Inferior parietal cortex (tissue), 1 donor: Measurements from ENCODE around the gene SPAG16.
A peak's percentile ranks its signal among the peaks of the same experiment; 100 is the strongest.
"Not testable (repeated sequence)": the region's sequence is repeated elsewhere in the genome, so short reads cannot be mapped to it uniquely, and the experiment has no call there.

Experiments used
- DNase-seq: peaks from one replicate; pipeline ENCODE4 v3.0.0-alpha.2; 2016; ENCODE audit errors: extremely low spot score

SPAG16 gene

DNA sequence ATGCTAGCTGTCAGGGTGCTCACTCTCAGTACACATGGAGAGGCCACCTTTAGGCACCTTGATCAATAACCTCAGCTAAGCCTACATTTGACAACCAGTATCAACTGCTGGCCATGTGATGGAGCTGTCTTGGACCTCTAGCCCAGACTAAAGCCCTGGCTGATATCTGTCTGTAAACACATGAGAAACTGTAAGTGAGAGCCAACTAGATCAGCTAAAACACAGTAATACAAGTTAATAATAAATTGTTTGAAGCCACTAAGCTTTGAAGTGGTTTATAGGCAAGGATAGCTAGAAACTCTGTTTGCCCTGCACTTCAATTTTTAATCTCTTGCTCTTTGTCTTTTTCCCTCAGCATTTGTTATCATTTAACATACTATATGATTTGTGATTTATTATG, 407.1 kb downstream of the SPAG16 start:
- no peak for DNase-seq

DNA sequence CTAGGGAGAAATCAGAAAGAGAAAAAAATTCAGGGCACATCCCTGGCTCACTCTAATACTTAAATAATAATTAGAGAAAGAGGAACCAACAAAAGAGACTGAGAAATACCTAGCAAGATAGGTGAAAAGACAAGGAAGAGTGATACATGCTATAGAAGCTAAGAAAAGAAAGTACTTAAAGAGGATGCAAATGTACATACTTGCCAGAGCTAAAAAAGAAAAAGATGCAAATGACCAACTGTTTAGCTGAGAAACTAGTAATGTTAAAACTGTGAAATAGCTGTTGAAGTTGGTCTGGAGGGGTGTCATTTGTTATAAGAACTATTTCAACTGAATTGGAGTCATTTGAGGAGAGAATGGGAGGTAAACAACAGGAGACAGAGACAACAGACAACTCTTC, 412.2 kb downstream of the SPAG16 start:
- no peak for DNase-seq

DNA sequence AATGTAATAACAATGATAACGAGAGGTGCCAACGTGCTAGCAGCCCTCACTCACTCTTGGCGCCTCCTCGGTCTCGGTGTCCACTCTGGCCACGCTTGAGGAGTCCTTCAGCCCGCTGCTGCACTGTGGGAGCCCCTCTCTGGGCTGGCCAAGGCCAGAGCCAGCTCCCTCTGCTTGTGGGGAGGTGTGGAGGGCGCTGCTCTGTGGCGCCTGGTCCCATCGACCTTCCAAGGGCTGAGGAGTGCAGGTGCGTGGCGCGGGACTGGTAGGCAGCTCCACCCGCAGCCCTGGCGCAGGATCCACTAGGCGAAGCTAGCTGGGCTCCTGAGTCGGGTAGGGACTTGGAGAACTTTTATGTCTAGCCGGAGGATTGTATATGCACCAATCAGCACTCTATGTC, 417.1 kb downstream of the SPAG16 start:
- DNase-seq = not testable (repeated sequence)

DNA sequence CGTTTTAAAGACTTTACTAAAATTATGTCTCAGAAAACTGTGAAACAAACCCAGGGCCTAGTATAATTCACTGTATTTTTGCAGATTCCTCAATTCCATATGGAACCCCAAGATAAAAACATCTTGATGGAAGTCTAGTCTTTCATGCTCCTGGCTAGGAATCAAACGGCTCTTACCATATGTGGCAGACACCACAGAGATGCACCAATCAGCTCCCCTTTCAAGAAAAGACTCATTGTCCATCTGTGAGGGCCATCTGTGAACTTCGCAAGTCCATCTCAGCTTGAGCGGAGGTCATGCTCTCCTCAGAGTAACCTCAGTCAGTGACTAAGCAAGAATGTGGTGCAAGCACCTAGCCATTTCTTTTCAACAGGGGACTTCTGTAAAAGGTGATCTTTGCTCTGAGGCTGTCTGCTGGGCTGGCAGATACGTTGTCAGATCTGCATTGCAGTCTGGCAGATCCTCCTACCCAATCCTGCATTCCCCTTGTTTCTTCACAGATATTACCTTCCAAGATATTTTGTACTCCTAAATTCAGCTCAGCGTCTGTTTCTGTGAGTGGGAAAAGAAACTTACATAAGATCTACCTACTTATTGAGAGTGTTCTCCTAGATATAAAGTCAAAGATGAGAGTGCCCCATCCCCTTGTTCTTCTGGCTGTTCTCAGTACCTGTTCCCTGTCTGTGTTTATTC, 419.3 kb downstream of the SPAG16 start:
- peak; percentile 41 for DNase-seq

DNA sequence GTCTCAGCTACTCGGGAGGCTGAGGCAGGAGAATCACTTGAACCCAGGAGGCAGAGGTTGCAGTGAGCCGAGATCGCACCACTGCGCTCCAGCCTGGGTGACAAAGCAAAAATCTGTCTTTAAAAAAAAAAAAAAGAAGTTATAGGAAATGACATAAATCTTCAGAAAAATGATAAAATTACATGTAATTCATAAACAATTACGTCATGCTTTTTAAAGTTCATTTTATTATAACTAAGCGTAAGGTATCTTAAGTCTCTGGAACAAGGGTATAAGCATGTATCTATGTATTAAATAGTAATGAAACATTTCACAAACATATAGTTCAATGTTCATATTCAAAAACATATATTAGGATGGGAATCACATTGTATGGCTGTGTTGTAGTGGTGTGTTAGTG, 425.9 kb downstream of the SPAG16 start:
- no peak for DNase-seq

DNA sequence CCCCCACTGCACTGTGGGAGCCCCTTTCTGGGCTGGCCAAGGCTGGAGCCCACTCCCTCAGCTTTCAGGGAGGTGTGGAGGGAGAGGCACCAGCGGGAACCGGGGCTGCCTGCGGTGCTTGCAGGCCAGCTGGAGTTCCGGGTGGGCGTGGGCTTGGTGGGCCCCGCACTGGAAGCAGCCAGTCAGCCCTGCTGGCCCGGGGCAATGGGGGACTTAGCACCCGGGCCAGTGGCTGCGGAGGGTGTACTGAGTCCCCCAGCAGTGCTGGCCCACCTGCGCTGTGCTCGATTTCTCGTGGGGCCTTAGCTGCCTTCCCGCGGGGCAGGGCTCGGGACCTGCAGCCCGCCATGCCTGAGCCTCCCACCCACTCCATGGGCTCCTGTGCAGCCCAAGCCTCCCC, 434.1 kb downstream of the SPAG16 start:
- not testable (repeated sequence) for DNase-seq

DNA sequence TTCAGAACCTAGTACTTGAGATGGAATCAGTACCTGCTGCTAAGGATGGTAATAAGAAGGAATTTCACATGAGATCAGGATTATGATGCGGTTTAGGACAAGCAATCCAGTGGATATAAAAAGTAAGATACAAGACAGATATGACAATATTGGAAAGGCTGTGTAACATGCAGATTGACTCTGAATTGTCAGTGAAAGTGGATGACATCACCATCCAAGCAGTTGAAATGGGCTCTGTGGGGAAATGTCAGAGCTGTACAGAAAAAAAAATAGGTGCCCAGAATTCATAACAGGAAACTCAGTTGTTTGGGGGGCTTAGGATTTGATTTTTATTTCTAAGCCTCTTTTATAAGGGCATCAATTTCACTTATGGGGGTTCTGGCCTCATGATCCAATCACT, 438.3 kb downstream of the SPAG16 start:
- DNase-seq = no peak

DNA sequence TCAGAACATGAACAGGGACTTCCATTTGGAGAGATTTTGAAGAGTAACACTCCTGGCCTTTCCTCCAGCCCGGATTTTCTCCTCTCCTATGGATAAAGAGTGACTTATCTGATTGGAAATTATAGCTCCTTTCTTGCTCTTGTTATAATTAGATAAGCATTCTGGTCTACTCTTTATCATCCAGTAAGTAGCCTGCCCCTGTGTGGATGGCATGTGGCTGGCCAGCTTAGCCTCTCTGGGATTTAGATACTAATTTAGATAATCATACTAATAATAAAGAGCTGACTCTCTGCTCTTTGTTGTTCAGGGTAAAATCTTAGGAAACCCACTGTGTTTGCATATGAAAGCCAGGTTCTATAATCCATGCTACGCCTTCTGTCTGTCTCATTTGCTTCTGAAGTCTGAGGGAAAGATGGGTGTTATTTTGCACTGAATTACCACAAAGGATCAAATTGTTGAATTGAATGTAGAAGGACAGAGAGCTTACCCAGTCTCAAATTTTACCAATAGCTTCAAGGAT, 438.8 kb downstream of the SPAG16 start:
- DNase-seq = no peak

DNA sequence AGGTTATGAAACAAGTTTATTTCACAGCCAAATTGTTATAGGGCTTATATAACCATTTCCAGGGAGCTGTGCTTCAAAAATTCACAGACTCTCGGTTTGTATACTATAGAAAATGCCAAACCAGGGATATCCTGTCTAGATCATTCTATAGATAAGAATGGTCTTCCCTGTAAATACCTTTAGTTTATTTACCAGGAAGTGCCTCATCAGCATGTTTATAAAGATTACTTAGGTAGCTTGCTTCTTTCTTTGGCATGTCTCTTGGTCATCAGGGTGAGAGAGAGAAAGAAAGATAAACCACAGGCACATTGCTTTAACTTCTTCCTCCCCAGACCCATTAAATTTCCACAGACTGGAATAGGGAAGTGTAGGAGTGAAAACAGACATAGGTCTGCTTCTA, 439.4 kb downstream of the SPAG16 start:
- DNase-seq = peak; percentile 27

DNA sequence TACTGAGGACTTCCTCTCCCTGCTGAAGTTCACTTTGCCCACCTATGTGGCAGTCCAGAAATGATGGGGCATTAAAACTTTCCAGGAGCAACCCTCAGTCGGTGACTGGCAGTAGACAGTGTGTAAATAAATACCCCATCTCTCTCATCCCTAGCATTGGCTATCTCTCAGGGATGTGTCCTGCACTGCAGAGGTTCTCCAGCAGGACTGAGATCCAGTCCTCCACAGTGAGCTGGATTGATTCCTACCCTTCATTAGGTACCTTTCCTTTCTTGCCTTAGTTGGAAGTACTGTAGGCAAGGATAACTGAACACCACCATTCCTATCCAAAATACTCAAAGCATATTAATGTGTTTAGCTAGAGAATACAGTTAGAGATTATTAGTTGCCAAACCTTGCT, 441.8 kb downstream of the SPAG16 start:
- no peak for DNase-seq

DNA sequence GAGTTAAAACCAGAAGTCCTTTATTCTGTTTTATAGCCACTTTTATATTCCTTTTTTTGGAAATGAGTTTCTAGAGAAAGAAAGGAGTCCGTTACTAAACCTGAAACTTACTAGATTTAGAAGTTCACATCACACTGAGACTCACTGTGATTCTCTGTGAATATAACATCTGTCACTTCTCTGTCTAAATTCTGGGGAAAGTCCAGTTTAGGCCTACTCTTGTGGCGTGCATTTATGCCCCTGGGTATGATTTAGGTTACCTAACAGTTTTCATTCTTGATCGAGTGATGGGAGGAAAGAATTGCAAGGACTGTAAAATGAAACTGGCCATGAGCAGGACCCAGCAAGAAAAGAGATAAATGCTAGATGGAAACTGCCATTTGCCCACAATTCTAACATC, 449.6 kb downstream of the SPAG16 start:
- DNase-seq = no peak

DNA sequence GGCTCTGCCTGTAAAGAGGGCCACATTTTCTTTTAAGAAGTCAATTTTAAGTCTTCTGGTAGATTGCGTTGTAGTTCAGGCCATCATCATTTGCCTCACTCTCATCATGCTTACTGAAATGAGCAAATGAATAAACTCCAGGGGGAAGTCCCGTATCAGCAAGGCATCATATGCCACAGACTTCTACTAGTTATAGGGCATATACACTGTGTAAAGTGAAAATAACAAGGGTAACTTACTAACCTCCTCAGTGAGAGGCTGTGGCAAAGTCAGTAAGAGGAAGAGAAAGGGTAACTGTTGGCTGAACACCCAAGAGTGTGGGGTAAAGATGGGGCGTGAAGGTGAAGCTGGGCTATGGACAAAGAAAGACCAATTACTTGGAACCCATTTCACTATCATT, 456.2 kb downstream of the SPAG16 start:
- DNase-seq = no peak

DNA sequence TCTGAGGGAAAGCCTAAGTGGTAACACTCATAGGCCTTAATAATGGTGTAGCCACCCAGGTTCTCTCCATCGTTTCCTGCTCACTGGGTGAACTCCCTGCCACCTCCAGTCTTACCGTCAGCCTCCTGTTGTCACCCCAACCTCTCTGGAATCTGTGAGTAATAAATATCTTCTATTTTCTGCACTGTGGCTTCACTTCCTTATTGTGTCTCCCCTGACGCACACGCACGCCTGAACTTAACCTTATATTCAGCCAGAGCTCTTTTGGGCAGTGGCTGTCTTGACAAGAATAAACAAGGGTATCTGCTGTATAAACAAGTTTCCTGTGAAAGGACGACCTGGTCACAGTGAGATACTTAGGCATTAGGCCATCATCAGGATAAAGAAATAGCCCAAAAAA, 467.2 kb downstream of the SPAG16 start:
- DNase-seq = no peak

DNA sequence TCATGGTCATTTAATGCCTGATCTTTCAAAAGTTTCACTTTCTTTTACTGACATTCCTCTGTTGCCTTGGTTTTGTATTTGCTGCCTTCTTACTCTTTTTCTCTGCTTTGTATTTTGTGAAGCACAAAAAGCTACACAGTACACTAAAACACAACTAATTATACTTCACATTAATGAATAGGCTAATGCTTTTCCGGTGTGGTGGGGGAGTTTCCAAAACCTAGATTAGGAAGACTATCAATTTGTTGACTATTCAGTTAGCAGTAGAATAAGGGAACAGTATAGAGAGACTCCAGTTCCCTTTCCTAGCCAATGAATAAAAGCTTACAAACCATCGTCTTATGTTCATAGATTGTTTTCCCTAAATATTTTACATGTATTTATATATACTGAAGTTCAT, 468.3 kb downstream of the SPAG16 start:
- DNase-seq = no peak

DNA sequence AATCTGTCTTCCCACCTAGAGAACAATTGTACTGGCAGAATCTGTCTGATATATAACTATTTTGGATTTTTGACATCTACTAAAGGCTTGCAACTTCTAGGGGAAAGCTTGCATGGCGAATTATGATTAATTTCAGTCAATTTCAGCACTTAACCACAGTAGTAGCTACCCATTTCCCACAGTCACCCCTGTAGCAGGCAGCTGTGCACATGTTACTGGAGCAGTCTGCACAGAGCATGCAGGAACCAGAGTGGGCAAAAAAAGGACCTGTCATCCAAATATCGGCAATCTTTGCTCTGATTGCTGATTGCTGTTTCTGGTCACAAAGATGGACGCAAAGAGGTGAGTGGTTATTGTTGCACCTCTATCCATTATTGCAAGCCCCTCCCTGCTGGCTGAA, 473.3 kb downstream of the SPAG16 start:
- DNase-seq = no peak

DNA sequence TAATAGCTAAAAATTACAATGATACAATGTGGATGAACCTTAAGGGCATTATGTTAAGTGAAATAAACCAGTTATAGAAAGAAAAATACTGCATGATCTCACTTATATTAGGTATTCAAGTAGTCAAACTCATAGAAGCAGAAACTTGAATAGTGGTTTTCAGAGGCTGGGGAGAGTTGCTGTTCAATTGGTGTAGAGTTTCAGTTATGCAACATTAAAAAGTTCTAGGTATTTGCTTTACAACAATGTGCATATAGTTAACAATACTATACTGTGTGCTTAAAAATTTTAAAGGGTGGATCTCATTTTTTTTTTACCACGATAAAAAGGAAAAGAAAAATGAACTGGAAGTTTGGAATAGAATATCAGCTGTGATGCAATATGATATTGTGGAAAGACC, 479.1 kb downstream of the SPAG16 start:
- no peak for DNase-seq

DNA sequence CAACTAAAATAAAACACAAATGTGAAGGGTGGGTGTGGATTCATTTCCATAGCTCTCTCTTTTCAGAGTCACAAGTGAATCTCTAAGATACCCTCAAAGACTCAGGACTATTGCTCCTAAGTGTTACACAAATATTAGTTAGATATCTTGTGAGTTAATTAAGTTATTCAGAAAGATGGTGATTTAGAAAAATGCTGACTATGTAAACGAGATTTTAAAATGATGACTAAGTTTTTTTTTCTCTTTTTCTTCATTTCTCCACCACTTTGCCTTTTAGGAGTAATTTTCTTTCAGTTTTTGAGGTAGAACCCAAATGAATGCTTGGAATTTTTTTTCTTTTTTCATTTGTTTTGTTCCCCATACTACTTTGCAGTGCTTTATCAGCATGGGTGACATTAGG, 479.7 kb downstream of the SPAG16 start:
- DNase-seq = no peak

DNA sequence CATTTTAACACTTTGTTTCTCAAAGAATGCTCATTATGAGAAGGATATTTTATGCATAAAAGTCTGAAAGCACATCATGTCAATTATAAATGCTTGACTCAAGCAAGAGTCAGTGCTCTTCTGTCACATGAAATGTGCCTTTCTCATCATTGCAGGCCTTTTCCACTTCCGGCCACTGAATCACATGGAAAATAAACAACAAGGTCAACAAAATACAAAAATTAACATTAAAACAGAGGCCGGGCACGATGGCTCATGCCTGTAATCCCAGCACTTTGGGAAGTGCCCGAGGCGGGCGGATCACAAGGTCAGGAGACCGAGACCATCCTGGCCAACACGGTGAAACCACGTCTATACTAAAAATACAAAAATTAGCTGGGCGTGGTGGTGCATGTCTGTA, 480.6 kb downstream of the SPAG16 start:
- no peak for DNase-seq

DNA sequence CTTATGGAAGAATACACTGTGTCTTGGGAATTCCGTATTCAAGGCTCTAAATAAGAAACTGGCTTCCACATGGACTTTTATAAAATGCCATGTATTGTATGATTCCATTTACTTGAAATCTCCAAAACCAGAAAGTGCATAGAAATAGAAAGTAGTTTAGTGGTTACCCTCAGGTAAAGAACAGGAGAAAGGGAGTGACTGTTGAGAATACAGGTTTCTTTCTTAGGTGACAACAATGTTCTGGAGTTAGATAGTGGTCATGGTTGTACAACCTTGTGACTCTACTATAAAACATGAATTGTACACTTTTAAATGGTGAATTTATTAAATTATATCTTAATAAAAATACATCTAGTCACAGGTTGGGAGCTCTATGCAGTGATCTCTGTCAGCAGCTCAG, 481.8 kb downstream of the SPAG16 start:
- DNase-seq = no peak

DNA sequence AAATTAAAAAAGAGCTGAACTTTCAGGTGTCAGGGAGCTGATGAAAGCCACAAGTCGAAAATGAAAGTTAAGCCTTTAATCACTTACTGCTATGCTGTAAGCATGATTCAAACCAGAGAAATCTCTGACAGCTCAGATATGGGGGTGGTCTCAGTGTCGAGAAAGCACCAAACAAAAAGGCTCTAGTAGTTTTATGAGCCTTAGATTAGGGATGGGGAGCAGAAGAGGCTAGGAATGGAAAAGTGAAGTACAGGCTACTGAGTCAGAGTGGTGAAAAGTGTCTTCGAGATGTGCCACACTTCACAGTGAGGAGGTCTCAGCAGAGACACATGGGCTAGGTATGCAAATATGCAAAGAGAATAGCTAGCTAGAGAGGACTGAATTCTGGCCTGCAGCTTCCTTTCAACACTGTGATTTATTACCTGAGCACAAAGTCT, 482.2 kb downstream of the SPAG16 start:
- DNase-seq = no peak

DNA sequence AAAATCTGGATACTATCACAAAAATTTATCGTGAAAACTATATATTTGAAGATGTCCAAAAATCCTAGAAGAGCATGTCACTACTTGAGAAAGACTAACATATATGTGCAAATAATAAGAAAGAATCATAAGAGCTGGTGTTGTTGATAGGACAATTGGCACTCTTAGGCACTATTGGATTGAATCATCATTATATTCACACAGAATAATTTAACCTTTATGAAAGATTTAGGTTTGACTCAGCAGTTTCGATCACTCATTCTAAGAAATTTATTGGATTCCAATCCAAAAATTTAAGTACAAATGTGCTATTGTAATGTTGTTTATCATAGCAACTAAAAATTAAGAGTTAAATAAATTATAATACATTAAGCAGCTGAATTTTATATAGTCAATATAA, 503.6 kb downstream of the SPAG16 start:
- DNase-seq = no peak

DNA sequence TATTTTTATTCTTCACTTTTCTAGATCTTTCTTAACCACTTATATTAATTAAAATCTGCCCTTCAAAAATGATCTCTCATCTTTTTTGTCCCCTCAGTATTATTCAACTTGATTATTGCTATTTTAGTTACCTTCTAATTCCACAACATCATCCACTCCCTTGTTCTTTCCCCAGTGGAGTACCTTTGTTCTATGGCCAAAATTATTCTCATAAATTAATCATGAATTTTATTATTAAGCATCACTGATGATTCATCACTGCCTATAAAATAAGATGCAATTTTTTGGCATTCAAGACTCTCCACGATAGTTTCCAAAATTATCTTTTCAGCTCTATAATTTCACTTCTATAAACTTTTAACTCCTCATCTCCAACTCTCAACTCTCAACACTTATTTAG, 505.7 kb downstream of the SPAG16 start:
- DNase-seq = no peak

DNA sequence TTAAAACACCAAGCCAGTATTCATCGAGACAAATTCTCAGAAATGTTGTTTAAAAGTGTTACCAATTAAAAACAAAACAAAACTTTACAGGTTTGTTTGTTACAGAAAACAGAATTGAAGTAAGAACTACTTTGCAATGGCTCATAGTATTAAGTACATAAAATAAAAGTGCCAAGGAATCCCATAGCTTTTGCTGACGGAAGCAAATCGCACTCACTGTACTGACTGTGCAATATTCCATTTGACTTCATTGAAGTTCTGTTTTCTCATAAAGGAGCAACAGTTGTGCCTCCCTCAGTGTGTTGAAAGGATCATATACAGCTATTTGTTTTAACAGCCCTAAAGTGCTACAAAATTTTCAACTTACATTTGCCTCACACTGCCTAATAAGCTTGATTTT, 507.8 kb downstream of the SPAG16 start:
- no peak for DNase-seq

DNA sequence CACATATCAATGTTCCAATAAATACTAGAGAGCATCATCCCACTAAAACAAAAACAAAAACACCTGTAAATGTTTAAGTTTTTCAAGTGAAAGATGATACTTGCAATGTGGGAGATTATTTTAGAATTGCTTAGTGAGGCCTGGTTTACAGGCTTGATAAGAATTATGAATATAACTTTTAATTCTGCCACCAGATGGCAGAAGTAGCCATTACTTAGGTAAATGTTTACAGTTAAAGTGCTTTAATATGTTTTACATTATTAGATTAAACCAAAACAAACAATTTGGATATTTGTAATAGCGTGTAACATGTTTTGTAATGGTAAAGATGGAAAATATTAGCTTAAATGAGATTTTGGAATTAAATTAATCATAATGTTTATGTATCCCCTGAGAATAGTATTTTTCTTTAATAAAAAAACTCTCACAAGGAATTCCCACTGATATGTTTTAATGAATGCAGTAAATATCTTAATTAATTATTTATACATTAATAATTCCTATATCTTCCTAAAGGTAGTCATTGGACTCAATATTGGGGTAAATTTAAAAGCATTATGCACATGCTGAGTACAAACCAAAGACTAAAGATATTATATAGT, 522.0 kb downstream of the SPAG16 start:
- peak; percentile 74 for DNase-seq
